K562 (cell line): ENCODE measurements around the gene CTDSP1.
A peak's percentile ranks its signal among the peaks of the same experiment; 100 is the strongest.

Experiments used
- BRCA1 ChIP-seq, 2 experiments: fragments of 450-650 bp in 1 of 2; sonication (generic) in 1 of 2; formaldehyde crosslinking in 1 of 2; IDR thresholded peaks; 2 replicates each; pipeline versions ENCODE4 v1.5.0 to v1.6.1; 2017 to 2020; ENCODE audit warnings: mild to moderate bottlenecking in 1 of 2, missing genetic modification reagents in 1 of 2
- CHD2 ChIP-seq: IDR thresholded peaks from 2 replicates; pipeline ENCODE4 v1.6.1; 2011; ENCODE audit warnings: low read depth, low read length
- CTCF ChIP-seq, 3 experiments: IDR thresholded peaks in 2 of 3; conservative IDR thresholded peaks in 1 of 3; 2 replicates each; pipeline ENCODE4 v1.5.1; 2011 to 2012; ENCODE audit warnings: low read length in 3 of 3, mild to moderate bottlenecking in 3 of 3, control low read depth in 2 of 3, improper control_type of control experiment in 1 of 3, inconsistent platforms in 1 of 3, low read depth in 1 of 3, mixed read lengths in 1 of 3, moderate library complexity in 1 of 3; ENCODE audit not compliant: insufficient read depth in 2 of 3
- ZBTB49 ChIP-seq: sonication (generic); formaldehyde crosslinking; IDR thresholded peaks from 2 replicates; pipeline ENCODE4 v1.8.0; 2022; ENCODE audit warnings: missing genetic modification reagents, mild to moderate bottlenecking, borderline replicate concordance

- peak; percentile 73 to 79 (median 79) for TF ChIP-seq CTCF (IDR thresholded peaks at IDR 0.05 in 2 of 3, conservative IDR thresholded peaks at IDR 0.05 in 1 of 3; ENCODE audit: insufficient read depth in 2 of 3, low read depth in 1 of 3, low read length in 3 of 3)
- no peak for TF ChIP-seq BRCA1 (IDR thresholded peaks at IDR 0.05)
- no peak for TF ChIP-seq BRCA1 (CRISPR knock-in tag; IDR thresholded peaks at IDR 0.05)
- TF ChIP-seq ZBTB49 (CRISPR knock-in tag): no peak
- no peak for TF ChIP-seq CHD2
These were observed 3.6 kb upstream of the CTDSP1 start for GRCh38 chr2:218395826-218396687.
